Activated CD4-positive, alpha-beta T cell treated with anti-CD3 and anti-CD28 coated beads, Interleukin-2, amount 50 U/mL, for 24 hours (primary cell): ENCODE results near the gene ANKMY1.

Source experiments
- DNase-seq, 2 donors: peaks; one replicate each; pipeline ENCODE4 v3.0.0-alpha.2; 2020; ENCODE audit warnings: low read depth in 1 of 2, low spot score in 1 of 2

Gene ANKMY1

GRCh38 chr2:240461471-240462072 lies 96.2 kb downstream of the ANKMY1 start:
- DNase-seq: no peak

GRCh38 chr2:240460781-240461431 lies 96.9 kb downstream of the ANKMY1 start:
- DNase-seq: no peak

- DNase-seq: no peak
These were observed 97.5 kb downstream of the ANKMY1 start for GRCh38 chr2:240460253-240460711.

- no peak for DNase-seq
These were observed 98.2 kb downstream of the ANKMY1 start for GRCh38 chr2:240459401-240460252.

- DNase-seq: no peak
These were observed 98.8 kb downstream of the ANKMY1 start for GRCh38 chr2:240458900-240459391.

- DNase-seq: no peak
These were observed 99.5 kb downstream of the ANKMY1 start for GRCh38 chr2:240458044-240458899.

- no peak for DNase-seq
These were observed 100.4 kb downstream of the ANKMY1 start for GRCh38 chr2:240457223-240458043.

- DNase-seq: no peak
These were observed 101.2 kb downstream of the ANKMY1 start for GRCh38 chr2:240456447-240457222.

- no peak for DNase-seq
These were observed 101.9 kb downstream of the ANKMY1 start for GRCh38 chr2:240455647-240456446.

GRCh38 chr2:240455272-240455646 lies 102.5 kb downstream of the ANKMY1 start:
- DNase-seq: no peak

- DNase-seq: no peak
These were observed 103.5 kb downstream of the ANKMY1 start for GRCh38 chr2:240454106-240454901.

- DNase-seq: no peak
These were observed 104.2 kb downstream of the ANKMY1 start for GRCh38 chr2:240453461-240454105.

- DNase-seq: no peak
These were observed 105.1 kb downstream of the ANKMY1 start for GRCh38 chr2:240452462-240453256.

- DNase-seq: no peak
These were observed 105.9 kb downstream of the ANKMY1 start for GRCh38 chr2:240451791-240452461.

GRCh38 chr2:240451108-240451611 lies 106.6 kb downstream of the ANKMY1 start:
- DNase-seq: no peak
